DOHH2 (cell line): ENCODE data around the gene SPEM3.

ENCODE experiments used
- EZH2phosphoT487 ChIP-seq: fragments of 200-600 bp; sonication (generic); IDR thresholded peaks from 2 replicates; pipeline ENCODE4 v1.6.1; 2017; ENCODE audit warnings: borderline replicate concordance, mild to moderate bottlenecking, antibody characterized with exemption, low read length, moderate library complexity, mixed read lengths
- TF ChIP-seq, protein P1 (sequence below): fragments of 200-600 bp; sonication (generic); IDR thresholded peaks from one replicate; pipeline ENCODE4 v1.5.1; 2014; ENCODE audit warnings: antibody characterized with exemption, mild to moderate bottlenecking, low read depth, low read length; ENCODE audit not compliant: poor library complexity, severe bottlenecking

DNA sequence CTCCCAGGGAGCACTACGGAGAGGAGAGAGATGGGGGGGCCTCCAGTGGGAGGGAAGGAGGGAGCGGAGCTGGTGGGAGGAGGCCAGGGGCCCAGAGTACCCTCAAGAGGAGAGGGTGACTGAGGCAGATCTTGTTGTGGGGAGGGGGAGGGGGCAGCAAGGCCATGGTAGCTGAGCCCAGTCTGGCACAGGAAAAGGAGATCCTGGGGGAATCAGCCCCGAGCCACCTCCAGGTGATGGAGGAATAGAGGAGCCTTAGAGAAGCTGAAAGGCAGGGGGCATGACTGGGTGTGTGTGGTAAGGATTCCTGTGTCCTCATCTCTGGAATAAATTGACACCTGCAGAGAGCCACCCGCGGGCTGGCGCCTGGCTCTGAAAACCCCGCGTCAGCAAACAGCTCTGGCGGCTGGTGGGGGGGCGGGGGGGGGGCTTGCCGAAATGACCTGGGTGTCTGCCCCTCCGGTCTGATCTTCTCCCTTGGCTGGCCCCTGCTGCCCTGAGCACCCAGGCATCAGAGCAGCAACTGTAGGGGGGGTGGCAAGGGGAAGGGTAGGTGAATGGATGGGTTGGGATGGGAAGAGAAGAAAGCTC, 22.3 kb upstream of the SPEM3 start:
- TF ChIP-seq, protein P1, sequence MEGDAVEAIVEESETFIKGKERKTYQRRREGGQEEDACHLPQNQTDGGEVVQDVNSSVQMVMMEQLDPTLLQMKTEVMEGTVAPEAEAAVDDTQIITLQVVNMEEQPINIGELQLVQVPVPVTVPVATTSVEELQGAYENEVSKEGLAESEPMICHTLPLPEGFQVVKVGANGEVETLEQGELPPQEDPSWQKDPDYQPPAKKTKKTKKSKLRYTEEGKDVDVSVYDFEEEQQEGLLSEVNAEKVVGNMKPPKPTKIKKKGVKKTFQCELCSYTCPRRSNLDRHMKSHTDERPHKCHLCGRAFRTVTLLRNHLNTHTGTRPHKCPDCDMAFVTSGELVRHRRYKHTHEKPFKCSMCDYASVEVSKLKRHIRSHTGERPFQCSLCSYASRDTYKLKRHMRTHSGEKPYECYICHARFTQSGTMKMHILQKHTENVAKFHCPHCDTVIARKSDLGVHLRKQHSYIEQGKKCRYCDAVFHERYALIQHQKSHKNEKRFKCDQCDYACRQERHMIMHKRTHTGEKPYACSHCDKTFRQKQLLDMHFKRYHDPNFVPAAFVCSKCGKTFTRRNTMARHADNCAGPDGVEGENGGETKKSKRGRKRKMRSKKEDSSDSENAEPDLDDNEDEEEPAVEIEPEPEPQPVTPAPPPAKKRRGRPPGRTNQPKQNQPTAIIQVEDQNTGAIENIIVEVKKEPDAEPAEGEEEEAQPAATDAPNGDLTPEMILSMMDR, result no peak
- TF ChIP-seq EZH2phosphoT487, result no peak
